GM19467 (cell line): ENCODE measurements around the gene NHEJ1.

Experiments used
- ATAC-seq: cut with Tn5 transposase; IDR thresholded peaks from one replicate; pipeline ENCODE4 v1.9.1; 2021; ENCODE audit warnings: mild to moderate bottlenecking, moderate library complexity; ENCODE audit not compliant: unreplicated experiment

The NHEJ1 gene

DNA sequence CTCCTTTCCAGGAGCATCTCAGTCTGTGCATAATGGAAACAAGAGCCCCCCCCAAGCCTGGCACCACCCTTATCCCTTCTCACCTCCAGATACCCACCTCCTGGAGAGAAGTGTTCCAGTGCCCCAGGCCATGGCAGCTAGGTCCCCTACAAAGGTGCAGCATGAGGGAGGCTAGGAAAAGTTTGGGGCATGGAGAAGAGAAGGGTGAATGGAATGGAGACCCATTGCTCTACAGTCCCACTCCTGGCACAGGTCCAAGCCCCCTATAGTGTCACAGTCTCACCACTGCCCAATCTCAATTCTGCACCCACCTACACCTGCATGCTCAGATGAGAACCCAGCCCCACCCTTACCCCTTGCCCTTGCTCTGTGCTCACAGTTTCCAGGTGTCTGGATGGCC, 8.3 kb upstream of the NHEJ1 start:
- ATAC-seq: no peak

DNA sequence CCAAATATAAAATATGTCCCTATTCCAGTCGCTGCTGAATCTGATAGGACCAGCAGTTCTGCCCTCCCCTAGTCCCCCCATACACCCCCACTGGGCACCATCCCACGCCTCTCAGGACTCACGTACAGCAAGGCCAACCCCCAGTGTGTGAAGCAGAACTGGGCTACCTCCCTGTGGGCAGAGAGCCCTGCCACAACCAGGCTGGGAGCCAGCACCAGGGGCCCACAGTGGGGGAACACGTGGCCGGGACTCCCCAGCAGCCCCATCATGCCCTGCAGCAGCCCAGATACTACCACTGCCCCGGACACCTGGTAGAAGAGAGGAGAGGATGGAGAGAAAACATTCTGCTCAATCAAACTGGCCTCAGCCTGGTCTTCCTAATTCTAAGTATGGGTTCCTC, 7.9 kb upstream of the NHEJ1 start:
- no peak for ATAC-seq

DNA sequence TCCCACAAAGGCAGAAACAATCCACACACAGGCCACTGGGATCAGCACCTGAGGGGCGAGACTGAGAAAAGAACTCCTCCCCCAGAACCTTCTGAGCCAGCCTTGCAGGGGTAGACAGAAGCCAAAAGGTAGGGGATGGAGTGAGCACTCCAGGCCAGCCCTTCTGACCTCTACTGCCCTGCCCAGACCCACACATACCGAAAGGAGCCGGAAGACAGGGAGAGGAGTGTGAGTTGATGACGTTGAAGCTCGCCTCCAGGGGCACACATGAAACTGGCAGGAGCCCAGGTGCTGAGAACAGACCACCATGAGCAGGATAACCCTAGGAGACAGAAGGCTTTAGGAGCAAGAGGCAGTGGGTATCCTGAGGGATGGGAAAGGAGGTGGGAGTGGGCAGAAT, 7.4 kb upstream of the NHEJ1 start:
- ATAC-seq: no peak

DNA sequence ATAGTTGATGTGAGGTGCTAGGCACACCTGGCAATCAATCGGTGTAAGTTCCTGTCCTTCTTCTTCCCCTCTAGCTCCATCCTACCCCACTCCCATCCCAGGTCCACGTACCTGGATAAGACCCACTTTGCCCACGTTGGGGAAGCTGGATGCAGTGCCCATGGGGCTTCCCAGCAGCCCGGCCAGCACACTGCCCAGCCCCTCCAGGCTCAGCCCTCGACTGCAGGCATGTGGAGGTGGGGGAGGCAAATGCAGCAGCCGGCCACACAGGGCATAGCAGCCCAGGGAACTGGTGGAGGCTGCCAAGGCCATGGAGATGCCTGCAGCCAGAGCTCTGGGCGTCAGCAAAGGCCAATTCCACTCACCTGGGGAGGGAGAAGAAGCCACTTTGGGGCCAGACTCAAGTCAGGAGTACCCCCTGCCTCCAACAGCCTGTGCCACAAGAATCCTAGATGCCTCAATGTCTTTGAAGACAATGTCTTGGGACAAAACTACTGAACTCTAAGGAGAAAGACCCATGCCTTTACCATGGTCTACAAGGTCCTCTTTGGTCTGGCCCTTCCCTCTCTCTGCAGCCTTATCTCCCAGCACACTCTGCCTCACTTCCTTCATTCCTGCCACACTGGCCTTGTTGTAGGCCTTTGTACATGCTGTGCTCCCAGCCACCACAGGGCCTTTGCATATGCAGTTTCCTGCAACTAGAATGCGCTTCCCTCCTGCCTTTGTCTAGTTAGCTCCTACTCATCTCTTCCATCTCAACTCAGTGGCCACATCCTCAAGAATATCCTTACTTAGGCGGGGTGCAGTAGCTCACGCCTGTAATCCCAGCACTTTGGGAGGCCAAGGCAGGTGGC, 4.7 kb upstream of the NHEJ1 start:
- ATAC-seq: no peak

DNA sequence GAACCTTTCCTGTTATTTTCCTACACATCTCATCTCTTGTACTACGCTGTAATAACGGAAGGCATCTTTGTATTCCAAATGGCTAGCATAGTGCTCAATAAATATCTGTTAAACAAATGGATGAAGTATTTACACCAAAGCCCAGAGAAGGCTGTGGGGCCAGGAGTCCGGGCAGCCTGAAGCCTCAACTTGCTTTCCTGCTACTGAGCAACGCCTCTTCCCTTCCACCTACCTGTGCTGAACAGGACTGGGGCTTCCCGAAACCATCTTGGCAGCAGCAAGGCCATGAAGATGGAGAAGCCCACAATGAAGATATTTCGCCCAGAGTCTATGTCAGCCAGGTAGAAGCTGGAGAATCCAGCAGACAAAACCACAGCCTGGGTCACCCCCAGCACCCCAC, 2.5 kb upstream of the NHEJ1 start:
- ATAC-seq: no peak

DNA sequence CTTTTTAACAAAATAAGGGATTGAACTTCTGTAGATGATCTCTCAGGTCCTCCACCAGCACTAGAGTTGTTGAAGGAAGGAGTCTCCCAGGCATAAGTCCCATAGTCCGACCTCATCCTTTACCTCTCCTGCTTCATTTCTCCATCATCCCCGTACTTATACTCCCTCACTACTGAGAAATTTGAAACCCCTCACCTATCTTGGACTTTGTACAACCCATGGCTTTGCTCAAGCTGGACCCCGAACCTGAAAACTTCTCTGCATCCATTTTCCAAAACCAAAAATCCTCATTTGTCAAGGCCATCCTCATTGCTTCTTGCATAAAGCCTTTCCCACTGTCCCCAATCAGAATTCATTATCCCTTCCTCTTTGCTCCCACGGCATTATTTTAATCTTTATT, 482 bp upstream of the NHEJ1 start:
- no peak for ATAC-seq

DNA sequence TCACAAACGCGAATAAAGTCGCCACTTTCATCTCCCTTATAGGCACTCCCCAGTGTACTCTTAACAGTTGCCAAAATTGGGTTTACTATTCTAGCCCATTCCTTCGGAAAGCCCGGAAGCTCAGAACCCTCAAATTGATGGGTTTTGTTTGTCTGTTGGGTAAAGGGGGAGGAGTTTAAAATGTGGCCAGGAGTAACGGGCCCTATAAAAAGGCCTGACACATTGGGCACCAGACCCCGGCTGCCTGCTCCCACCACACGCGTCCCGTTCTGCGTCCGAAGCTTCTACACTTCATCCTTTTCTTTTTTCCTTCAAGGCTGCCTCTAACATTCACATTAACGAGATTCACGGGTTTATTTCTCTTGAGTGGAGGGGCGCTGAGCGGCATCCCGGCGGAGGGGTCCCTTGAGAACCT, 837 bp downstream of the NHEJ1 start:
- ATAC-seq: no peak

DNA sequence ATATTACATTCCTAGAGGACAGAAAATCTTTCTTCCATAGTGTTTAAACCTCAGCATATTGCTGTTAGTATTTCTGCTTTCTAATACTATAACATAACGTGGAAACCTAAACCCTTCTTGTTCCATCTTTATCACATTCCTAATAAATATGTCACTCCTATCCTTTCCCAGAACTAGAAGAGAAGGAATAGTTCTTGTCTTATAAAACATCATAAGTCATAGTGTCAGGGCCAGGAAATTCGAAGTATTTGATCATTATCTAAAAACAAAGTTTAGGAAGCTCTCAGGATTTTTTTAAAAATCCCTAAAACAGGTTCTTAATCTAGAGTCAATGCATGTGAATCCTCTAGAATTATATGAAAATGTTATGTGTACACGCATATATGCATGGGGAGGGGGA, 2.0 kb downstream of the NHEJ1 start:
- no peak for ATAC-seq

DNA sequence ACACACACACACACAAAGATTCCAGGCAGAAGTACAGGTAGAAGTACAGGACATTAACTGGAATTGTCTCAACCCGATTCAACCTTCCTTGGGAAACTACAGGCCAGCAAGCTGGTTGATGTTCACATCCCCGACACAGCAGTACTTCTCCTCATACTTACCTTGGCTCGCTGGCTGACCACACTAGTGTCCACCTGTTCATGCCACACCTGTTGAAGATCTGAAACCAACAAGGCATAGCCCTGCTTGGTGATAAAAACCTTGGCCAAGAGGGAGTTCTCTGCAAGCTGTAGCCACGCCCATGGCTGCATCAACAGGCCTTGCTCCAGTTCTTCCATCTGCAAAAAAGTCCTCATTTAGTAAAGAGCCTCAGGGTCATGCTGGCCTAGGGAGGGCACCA, 2.6 kb downstream of the NHEJ1 start:
- no peak for ATAC-seq

DNA sequence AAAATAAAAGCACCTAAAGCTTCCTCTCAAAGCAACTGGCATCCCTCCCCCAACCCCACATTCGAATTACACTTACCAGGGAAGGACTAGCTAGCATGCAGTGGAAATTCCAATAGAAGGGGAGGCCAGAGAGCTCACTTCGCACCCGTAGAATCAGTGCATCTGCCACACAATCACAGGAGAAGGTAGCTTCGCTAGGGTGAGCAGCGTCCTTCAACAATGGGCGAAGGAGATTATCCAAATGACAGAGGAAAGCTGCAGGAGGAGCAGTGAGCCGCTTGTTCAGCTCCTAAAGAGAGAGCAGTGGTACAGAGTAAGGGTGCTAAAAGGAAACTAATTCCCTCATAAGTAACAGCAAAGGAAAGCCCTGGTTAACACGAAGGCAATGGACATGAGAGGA, 3.2 kb downstream of the NHEJ1 start:
- no peak for ATAC-seq

DNA sequence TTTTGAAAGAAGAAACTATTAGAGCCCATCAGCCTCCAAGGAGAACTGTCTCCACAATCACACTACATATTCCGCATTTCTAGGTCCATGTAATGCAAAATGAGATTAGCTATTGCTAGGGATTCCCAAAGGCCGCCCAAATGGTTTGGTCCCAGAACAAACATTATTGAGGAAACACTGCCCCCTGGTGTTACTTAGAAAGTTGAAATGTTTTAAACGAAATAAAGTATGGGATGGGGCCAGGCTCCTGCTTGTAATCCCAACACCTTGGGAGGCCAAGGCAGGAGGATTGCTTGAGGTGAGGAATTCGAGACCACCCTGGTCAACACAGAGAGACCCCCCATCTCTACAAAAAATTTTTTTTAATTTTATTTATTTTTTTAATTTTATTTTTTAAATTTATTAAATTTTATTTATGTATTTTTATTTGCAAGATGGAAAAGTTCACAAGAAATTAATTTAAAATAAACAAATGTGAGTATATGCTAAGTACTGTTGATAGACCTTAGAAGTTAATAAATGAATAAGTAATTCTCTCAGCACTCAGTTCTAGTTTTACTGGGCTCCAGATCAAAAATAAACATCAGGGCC, 5.5 kb downstream of the NHEJ1 start:
- no peak for ATAC-seq

DNA sequence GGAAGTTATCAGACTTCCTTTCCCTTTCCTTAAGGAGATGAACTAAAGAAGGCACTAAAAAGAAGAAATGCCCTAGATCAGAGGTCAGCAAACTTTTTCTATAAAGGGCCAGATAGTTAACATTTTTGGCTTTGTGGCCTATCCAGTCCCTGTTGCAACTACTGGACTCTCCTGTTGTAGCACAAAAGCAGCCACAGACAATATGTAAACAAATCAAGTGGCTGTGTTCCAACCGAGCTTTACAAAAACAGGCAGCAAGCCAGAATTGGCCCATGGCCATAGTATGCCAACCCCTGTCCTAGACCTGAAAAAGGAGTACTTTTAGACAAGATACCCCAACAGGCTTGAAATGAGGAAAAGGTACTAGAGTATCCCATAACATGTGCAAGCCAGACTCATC, 10.9 kb downstream of the NHEJ1 start:
- no peak for ATAC-seq

DNA sequence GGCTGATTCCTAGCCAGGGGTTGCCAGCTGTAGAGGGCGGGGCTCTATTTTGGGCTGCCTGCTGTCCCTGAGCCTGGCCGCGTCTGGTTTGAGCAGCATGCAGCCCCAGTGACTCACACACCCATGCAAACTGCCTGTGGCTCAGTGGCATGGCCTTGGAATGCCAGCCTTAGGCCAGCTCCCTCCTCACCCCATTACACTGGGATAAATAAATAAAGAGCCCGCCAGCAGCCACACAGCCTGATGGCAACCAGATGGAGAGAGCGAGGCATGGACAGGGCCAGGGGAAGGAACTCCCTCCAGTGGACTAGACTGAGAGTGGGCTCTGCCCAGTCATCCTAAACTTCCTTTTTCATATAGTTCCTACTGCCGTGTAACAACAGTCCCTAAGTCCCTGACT, 18.3 kb downstream of the NHEJ1 start:
- no peak for ATAC-seq

DNA sequence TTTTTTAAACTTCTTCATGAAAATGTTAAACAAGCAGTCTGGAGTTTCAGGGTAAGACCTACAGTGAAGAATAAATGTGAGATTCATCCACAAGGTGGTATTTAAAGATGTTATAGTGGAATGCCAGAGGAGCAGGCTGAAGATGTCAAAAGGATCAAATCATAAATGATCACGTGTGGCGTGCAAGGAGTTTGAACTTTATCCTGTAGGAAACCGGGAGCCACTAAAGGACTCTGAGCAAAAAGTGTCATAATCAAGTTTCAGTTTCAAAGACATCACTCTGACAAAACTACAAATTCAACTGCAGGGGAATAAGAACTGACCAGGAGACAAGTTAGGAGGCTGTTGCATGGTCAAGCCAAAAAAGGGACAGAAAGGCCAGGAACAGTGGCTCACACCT, 19.9 kb downstream of the NHEJ1 start:
- ATAC-seq: no peak

DNA sequence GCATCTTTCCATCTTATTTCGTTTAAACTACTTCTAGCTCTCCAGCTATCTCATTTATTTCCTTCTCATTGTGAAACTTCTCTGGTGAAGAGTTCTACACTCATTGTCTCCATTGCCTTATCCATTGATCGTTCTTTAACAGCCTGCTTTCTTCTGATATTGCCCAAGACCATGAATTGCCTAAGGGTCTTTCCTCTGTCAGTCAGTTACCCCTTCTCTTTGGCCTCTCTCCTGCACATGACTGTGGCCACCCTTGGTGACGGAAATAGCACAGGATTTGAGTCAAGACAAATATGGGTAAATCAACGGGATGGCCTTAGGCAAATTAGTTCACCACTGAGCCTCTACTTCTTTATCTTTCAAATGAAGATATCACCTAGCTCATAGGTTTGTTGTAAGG, 26.6 kb downstream of the NHEJ1 start:
- no peak for ATAC-seq

DNA sequence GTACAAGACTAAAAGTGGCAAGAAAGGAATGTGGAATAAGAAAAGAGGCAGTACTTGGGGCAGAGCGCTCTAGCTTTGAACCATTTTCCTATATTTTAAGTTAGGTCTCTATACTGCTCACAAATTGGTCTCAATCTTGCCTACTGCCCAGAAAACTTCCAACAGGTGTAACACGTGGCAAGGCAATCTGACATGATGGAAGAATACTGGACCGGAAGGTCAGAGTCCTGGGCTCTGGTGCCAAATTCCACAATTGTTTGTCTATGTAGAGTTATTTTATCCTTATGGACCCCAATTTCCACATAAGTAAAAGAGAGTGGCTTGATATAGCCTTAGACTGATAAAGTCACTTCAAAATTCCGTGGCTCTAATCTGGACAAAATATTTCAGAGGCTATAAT, 28.9 kb downstream of the NHEJ1 start:
- ATAC-seq: no peak

DNA sequence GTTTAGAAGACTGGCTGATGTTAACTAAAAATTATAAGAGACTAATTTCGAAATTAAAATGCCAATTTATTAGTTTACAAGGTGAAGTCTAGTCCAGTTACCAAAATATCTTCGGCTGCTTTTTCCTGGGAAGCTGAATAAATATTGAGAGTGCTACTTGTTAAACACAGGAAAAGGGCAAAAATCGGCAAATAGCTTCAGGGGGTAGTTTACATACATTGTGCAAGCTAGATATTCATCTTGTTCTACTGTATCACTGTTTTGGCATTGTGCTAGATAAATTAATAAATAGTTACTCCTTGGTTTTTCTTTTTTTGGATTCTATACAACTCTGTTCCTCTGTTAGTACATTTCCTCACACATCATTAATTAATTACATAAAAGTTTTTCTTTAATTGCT, 29.3 kb downstream of the NHEJ1 start:
- no peak for ATAC-seq

DNA sequence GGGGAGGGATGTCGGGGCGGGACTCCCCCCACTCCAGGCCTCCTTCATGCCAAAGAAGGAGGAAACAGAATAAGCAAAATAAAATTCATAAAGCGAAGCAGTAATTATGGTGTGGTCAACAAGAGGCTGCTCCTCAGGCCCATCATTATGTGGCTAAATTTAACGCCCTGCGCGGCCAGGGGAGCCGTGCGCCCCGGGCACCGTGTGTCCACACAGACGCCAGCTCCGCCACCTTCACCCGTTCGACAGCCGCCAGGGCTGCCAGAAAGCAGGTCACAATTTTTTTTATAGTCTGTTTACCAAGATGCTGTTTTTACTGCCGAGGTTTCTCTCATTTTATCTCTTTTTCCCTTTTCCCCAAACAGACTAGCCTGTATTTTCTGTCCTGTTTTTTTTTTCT, 31.0 kb downstream of the NHEJ1 start:
- no peak for ATAC-seq

DNA sequence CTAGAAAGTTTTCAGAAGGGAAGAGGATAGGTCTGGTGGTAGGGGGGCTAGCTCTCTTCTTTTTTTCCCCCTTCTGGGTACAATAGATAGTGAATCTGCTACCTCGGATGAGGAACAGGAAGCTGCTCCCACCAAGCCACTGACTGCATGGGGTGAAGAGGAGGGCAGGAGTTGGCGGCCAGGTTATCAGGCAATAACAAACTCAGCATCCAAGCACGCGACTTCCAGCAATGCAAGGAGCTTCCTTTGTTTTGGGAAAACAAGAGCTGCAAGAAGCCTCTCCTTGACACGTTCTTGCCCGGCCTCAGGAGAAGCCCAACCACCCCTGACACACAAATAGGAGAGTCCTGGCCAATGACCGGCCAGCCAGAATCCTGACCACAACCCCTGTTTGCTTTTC, 32.2 kb downstream of the NHEJ1 start:
- no peak for ATAC-seq

DNA sequence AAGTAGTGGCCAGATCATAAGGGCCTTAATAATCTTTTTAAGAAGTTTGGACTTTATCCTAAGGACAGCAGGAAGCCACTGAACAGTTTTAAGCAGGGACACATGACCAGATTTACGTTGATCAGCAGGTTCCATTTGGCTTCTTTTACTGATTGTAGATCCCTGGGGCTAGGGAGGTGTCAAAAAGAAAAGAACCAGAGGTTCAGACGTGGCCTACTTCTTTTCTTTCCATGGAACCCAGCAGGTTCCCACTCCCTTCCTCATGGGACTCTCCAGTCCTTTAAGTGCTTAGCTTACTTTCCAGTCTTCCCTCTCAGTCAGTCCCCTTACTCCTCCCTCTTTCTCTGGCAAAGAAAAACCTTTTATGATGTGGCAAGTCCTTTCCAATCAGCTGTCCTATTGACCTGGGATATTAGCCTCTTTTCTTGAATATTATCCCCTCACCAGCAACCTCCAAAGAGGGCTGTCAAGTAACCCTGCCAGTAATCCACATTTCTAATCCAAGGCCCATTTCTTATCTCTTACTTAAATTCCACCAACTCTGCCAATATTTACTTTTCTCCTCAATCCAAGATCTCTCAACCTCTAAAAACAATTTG, 33.5 kb downstream of the NHEJ1 start:
- no peak for ATAC-seq

DNA sequence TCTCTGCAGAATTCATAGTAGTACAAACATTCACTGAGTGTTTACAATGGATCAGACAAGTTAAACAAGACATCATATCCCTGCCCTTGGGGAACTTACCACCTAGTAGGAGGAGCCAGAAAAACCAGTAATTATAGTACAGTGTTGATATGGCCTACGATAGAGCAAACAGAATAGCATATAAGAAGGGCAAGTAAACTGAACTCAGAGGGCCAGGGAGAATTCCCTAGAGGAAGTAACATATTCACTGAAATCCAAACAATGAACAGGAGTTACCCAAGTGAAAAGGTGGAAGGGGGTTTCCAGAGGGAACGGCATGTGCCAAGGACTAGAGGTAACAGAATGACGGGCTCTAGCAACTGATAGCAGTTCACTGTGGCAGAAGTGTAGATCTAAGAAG, 34.1 kb downstream of the NHEJ1 start:
- ATAC-seq: no peak

DNA sequence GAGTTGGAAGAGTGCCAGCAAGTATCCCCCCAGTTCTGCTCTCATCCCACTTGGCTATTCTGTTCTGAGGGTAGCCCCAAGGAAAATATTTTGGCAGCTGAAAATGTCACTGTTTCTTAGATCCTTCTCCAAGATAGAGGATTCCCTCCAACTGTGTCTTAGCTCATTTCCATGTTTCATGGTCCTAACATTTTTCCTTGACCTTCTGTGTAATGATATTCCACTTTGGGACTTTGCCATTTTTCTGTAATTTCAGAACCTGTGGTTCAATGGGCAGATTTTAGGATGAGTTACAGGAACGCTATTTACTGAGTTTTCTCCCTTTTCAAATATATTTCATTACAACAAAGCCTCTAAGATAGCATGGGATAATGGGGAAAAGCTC, 34.7 kb downstream of the NHEJ1 start:
- no peak for ATAC-seq
